GM18870 (cell line): ENCODE measurements around the gene NTNG1.
"Not testable (repeated sequence)": the region's sequence is repeated elsewhere in the genome, so short reads cannot be mapped to it uniquely, and the experiment has no call there.

Experiments used
- ATAC-seq: cut with Tn5 transposase; IDR thresholded peaks from one replicate; pipeline ENCODE4 v1.9.1; 2021; ENCODE audit warnings: moderate library complexity; ENCODE audit not compliant: unreplicated experiment

Gene NTNG1

DNA sequence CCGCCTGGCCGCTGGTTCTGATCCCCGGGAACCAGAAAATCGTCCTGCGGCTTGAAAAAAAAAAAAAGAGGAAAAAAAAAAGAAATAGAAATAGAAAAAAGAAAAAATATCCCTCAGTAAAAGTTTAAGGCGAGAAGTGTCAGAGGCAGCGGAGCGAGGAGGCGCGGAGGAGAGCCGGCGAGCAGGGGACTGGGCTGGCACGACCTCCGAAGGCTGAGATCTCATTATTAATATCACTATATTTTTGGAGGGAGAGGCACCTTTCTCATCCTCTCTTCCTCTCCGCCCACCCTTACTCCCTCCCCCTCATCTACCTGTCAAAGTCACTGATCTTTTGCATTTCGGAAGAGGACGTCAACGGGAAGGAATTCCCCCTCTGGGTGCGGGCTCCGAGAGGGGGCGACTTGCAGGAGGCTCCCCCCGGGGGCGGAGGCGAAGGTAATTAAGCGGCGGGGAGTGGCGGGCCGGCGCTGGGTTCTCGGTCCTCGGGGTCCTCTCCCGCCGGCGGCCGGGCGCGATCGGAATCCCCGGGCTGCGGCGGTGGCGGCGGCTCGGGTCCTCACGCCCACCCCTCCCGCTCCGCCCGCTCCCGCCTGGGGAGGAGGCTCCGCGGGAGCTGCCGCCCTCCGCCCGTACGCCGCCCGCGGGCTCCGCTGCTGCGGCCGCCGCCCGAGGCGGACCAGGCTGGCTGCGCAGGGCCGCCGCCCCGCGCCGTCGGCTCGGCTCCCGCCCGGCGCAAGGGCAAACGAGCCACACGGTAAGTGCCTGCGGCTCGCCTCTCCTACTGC, at the start of gene NTNG1:
Gene NTNG1 (plus strand): TSS at position 337 of the 788 bp plus-strand sequence.
- no peak for ATAC-seq

GRCh38 chr1:107091418-107091817, 49.4 kb upstream of the NTNG1 start:
- no peak for ATAC-seq

DNA sequence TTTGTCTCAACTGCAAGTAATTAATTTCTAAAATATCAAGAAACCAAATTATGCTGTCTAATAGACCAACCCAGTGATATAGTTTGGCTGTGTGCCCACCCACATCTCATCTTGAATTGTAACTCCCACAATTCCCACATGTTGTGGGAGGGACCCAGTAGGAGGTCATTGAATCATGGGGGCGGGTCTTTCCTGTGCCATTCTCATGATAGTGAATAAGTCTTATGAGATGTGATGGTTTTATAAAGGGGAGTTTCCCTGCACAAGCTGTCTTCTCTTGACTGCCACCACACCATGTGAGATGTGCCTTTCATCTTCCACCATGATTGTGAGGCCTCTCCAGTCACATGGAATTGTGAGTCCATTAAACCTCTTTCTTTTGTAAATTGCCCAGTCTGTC, 47.4 kb upstream of the NTNG1 start:
- ATAC-seq: not testable (repeated sequence)

DNA sequence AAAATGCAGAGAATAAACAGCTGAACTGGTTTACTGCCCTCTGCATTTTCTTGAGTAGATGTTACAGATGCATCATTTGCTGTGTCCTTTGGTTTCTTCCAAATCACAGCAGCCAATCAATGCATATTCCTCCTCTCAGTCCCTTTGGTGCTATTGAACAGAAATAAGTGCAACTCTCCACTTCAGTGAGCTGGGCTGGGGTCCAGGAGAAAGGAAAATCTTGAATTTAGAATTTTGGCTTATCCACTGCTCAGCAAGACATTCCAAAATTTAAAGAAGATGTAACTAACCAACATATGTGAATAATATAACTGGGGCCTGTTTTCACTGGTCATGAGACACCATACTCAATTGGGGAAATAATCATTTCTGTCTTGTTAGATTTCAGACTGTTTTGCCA, 45.2 kb upstream of the NTNG1 start:
- no peak for ATAC-seq

GRCh38 chr1:107096690-107097089, 44.1 kb upstream of the NTNG1 start:
- ATAC-seq: no peak

- no peak for ATAC-seq
Observed at GRCh38 chr1:107098961-107099360, 41.9 kb upstream of the NTNG1 start.

DNA sequence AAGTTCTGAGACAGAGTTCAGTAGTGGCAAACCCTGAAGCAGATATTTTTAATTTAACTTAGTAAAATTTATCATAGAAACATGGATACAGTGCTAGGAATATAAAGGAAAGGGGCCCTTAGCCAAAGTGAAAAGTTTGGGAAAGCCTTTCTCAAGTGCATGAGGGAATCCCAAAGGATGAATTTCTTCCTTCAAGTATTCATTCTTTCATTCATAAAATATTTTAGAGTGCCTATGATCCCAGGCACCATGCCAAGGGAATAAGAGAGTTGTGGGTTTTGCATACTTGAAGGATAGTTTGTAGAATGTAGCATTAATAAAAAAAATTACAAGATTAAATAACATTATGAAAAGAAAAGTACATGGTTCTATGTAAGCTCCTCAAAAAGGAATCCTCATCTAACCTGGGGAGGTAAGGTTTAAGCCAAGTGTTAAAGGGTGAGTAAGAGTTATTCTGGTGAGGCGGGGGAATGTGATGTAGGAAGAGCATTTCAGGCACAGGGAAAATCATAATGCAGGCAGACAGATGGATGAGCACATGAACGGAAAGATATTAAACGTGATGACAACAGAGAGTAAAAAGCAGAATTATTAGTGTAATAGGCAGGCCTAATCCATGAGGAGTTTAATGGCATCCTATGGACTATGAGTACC, 40.4 kb upstream of the NTNG1 start:
- no peak for ATAC-seq

DNA sequence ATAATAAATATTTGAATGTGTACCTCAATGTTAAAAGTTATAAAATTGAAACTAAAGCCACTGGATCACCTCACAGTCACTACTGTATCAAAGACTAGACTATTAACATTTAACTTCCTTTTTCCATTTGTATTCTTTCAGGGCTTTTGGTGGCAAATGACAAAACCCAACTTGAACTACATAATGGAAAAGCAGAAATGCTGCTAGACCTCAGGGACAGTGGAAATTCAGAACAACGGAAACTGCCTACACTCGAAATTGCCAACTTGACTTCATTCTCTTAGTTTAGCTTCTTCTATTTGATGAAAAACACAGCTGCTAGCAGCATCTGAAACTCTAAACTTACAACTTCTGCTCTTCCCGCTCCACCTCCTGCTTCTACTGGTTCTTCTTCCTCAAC, 34.9 kb upstream of the NTNG1 start:
- ATAC-seq: no peak

DNA sequence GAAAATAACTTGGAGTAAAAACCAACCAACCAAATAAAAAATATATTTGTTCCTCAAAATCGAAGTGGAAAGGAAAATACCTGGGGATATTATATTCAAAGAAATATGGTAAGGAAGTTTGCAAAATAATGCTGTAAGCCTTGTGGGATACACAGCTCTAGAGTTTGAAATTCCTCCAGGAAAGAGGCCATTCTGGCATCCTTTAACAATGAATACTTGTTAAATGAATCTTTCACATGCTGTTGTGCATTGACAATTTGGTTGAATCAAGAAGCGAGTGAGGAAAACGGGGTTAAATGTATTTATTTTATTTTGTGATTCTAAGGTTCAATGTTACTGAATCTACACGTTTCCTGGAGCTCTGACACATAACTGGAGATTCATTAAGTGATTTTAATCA, 30.5 kb upstream of the NTNG1 start:
- no peak for ATAC-seq

DNA sequence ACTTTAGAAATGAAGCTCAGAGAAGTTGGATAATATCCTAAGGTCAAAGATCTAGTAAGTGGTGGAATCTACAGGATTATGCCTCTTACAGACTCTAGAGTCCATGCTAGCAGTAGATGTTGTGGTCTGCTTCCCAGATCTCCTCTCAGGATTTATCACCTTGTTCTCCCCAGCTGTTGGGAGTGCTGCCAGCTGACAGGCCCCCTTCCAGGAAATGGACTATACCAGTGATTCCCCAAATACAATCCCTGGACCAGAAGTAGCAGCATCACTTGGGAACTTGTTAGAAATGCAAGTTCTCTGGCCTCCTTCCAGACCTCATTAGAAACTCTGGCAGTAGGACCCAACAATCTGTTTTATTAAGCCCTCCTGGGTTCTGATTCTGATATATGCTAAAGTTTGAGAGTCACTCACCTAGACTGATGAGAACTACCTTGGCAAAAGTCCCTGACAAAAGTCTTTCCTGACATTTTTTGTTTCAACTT, 24.5 kb upstream of the NTNG1 start:
- no peak for ATAC-seq

DNA sequence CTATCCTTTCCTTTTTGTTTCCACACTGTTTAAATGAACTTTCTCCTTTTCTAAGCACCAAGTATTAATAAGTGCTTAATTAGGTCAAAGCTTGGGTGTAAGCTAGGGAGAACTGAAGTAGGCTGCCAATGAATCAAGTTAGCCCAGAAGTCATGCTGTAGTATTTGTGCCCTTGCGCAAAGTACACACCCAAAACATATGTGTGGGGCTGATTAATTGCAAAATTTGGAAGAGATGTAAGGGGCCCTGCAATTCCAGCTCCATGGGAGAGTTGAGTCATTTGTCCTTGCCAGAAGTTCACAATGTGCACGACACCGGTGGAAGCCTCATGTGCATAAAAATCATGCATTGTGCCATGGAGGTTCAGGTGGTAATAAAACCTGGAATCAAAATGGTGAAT, 18.6 kb upstream of the NTNG1 start:
- no peak for ATAC-seq

GRCh38 chr1:107123741-107124140, 17.1 kb upstream of the NTNG1 start:
- no peak for ATAC-seq

GRCh38 chr1:107124694-107125093, 16.1 kb upstream of the NTNG1 start:
- no peak for ATAC-seq

DNA sequence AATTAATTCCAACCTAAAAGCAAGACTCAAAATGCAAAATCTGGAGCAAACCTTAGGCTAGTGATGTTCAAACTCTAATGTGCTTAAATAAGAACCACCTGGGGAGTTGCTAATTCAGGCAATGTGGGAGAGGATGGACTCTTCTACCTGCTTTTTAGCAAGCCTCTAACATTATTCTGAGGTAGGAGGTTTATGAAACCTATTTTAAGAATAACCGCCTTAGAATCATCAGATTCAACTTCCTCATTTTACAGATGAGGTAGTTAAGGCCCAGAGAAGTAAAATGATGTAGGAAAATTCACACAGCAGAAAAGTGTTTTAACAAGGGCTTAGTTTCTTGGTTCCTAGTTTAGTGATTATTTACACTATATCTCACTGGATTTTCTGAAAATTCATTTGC, 8.6 kb upstream of the NTNG1 start:
- no peak for ATAC-seq

- ATAC-seq: no peak
Observed at GRCh38 chr1:107132780-107133179, 8.1 kb upstream of the NTNG1 start.

GRCh38 chr1:107135463-107135862, 5.4 kb upstream of the NTNG1 start:
- no peak for ATAC-seq

DNA sequence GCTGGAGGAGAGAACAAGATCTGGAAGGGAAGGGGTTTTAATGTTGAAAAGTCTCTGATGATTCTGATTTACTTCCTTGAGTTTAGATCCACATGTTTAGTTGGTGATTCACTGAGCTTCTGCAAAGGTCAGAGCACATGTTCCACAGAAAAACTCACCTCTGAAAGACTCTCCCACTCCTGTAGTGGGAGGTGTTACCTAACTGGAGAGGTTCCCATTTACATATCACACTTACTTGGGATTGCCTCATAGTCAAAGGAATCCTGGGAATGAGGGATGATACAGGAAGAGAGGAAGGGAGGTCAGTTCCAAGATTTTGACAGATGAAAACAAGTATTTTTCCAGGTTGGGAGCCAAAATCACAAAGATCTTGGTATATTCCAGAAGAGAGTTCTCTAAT, 2.7 kb upstream of the NTNG1 start:
- no peak for ATAC-seq

- no peak for ATAC-seq
Observed at GRCh38 chr1:107138767-107139445, 1.9 kb upstream of the NTNG1 start.

GRCh38 chr1:107139833-107140702, 771 bp upstream of the NTNG1 start:
- ATAC-seq: no peak

GRCh38 chr1:107141491-107142126, 770 bp downstream of the NTNG1 start:
- no peak for ATAC-seq
